K562 (cell line): ENCODE measurements around the gene SPOCK2.

Experiments
- FOXK2 ChIP-seq, 2 experiments: fragments of 450-650 bp; IDR thresholded peaks in 1 of 2; conservative IDR thresholded peaks in 1 of 2; 2 replicates each; pipeline ENCODE4 v1.6.1; 2016; ENCODE audit warnings: low read depth in 2 of 2, mild to moderate bottlenecking in 1 of 2
- FOXO4 ChIP-seq: fragments of 450-650 bp; formaldehyde crosslinking; IDR thresholded peaks from 2 replicates; pipeline ENCODE4 v1.4.0; 2020; ENCODE audit warnings: mild to moderate bottlenecking, moderate library complexity
- GMEB1 ChIP-seq: fragments of 250-450 bp; sonication (Bioruptor Pico); IDR thresholded peaks from 2 replicates; pipeline ENCODE4 v1.4.0; 2020; ENCODE audit warnings: mild to moderate bottlenecking
- ZNF740 ChIP-seq, 3 experiments: fragments of 200-800 bp in 1 of 3; sonication (Bioruptor generic) in 1 of 3; sonication (generic) in 1 of 3; formaldehyde crosslinking in 1 of 3; IDR thresholded peaks; 2 replicates each; pipeline versions ENCODE4 v1.6.1 to v1.8.0; 2016 to 2022; ENCODE audit warnings: mild to moderate bottlenecking in 2 of 3, missing compliant biosample characterization in 2 of 3, missing genetic modification characterization in 2 of 3, missing genetic modification reagents in 1 of 3
- TF ChIP-seq, protein P1 (sequence below), 3 experiments: IDR thresholded peaks in 2 of 3; conservative IDR thresholded peaks in 1 of 3; 2 replicates each; pipeline ENCODE4 v1.5.1; 2011 to 2012; ENCODE audit warnings: low read length in 3 of 3, mild to moderate bottlenecking in 3 of 3, control low read depth in 2 of 3, improper control_type of control experiment in 1 of 3, inconsistent platforms in 1 of 3, low read depth in 1 of 3, mixed read lengths in 1 of 3, moderate library complexity in 1 of 3; ENCODE audit not compliant: insufficient read depth in 2 of 3

DNA sequence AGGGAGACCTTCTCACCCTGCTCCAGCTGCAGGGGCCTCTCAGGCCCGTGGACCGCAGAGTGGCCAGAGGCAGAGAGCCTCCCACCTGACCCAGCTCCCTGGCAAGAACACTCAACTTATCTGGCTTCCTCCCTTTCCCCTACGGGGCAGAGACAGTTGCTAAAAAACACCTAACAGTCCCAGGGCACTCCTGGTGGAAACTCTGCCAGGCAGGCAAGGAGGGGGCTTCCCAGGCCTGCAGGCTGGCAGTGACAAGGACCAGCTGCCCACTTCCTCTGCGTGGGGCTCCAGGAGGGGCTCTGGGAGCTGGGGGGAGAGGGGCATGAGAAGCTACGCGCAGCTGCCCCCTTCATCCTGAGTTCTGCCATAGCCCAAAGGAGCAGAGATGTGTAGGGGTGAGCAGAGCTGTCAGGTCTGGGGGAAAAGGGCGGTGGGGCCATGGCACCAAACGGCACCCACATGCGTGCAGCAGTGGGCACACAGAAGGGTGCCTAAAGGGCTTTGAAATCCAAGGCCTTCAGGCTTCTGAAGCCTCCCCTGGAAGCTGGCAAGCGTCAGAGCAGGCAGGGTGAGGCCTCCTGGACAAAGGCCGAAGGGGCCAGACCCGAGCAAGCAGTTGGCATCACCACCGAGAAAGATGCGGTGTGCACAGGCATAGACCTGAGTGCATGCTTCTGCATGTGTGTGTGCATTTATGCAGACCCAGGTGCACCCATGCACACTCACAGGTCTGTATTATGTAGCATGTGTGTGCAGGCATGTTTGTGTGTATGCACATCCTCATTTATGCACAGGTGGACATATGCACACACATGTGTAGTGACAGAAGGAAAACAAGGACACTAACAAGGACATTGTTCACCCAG is 14.4 kb downstream of the SPOCK2 start:
- TF ChIP-seq FOXO4 (CRISPR knock-in tag) (no peak), FOXK2 (conservative IDR thresholded peaks at IDR 0.05 in 1 of 2, IDR thresholded peaks at IDR 0.05 in 1 of 2; ENCODE audit: low read depth in 2 of 2) (no peak), ZNF740 (CRISPR knock-in tag; IDR thresholded peaks at IDR 0.05) (no peak), ZNF740 (tag; IDR thresholded peaks at IDR 0.05) (no peak), GMEB1 (CRISPR knock-in tag) (no peak)
- TF ChIP-seq, protein P1, sequence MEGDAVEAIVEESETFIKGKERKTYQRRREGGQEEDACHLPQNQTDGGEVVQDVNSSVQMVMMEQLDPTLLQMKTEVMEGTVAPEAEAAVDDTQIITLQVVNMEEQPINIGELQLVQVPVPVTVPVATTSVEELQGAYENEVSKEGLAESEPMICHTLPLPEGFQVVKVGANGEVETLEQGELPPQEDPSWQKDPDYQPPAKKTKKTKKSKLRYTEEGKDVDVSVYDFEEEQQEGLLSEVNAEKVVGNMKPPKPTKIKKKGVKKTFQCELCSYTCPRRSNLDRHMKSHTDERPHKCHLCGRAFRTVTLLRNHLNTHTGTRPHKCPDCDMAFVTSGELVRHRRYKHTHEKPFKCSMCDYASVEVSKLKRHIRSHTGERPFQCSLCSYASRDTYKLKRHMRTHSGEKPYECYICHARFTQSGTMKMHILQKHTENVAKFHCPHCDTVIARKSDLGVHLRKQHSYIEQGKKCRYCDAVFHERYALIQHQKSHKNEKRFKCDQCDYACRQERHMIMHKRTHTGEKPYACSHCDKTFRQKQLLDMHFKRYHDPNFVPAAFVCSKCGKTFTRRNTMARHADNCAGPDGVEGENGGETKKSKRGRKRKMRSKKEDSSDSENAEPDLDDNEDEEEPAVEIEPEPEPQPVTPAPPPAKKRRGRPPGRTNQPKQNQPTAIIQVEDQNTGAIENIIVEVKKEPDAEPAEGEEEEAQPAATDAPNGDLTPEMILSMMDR (IDR thresholded peaks at IDR 0.05 in 2 of 3, conservative IDR thresholded peaks at IDR 0.05 in 1 of 3; ENCODE audit: insufficient read depth in 2 of 3, low read depth in 1 of 3, low read length in 3 of 3), result no peak
